ENCODE measurements around the gene MAGEL2. TPM values are rescaled to one million over a fixed set of nuclear protein-coding genes. Genes with fewer than 3 reads are reported as not detected.

Gene MAGEL2
- polyA plus RNA-seq, 1 of the 3 experiments (the other 2 are of a cell fraction) = 0.03 TPM

GRCh38 chr15:23648920-23649515 is 1.4 kb upstream of the MAGEL2 start:
- peaks cover 25% of the 10 kb centered on the region; the same call in 1 of the 2 replicates for H3K27me3 ChIP-seq (ENCODE audit: insufficient read depth)
- no peaks in the 10 kb centered on the region for H3K9me3 ChIP-seq
- TF ChIP-seq RAD21 (IDR thresholded peaks at IDR 0.05; ENCODE audit: low read length) (peak; percentile 45), TEAD4 (IDR thresholded peaks at IDR 0.05; ENCODE audit: borderline replicate concordance, insufficient read depth) (no peak), SMC3 (IDR thresholded peaks at IDR 0.05; ENCODE audit: low read depth, low read length) (peak; percentile 58), REST (IDR thresholded peaks at IDR 0.05; ENCODE audit: low read depth, low read length) (no peak), ZBTB33 (IDR thresholded peaks at IDR 0.05; ENCODE audit: borderline replicate concordance, low read depth) (no peak), IRF3 (IDR thresholded peaks at IDR 0.05; ENCODE audit: low read depth, low read length) (no peak), USF1 (IDR thresholded peaks at IDR 0.05; ENCODE audit: borderline replicate concordance, low read depth) (no peak), MEF2A (IDR thresholded peaks at IDR 0.05; ENCODE audit: borderline replicate concordance, low read depth) (no peak), CTCF (IDR thresholded peaks at IDR 0.05) (peak; percentile 77), NRF1 (IDR thresholded peaks at IDR 0.05; ENCODE audit: low read depth, low read length) (no peak), ELF1 (IDR thresholded peaks at IDR 0.05) (no peak)
- ChIA-PET CTCF (interaction anchor here (0.6 to 1.6 kb wide), 9 partner anchors 13 to 939 kb away, joined by 3 to 6 read pairs (median 3); no protein-coding TSS in a partner anchor), POLR2A (no interaction called here)
- no peak overlapping the region for H3K27ac ChIP-seq (ENCODE audit: low read depth in 2 of 2, low read length in 1 of 2)
- no peak overlapping the region for H2AFZ ChIP-seq (ENCODE audit: low read depth)
- H3K4me3 ChIP-seq (ENCODE audit: low read depth in 2 of 2, low read length in 1 of 2) = peak overlapping the region in 1 of 2 experiments; percentile 10; a peak in 1 of 4 replicates
- no peaks in the 10 kb centered on the region for H3K4me1 ChIP-seq (ENCODE audit: control insufficient read depth in 1 of 2, insufficient read depth in 2 of 2, low read depth in 1 of 2, low read length in 1 of 2)
- H3K4me2 ChIP-seq = no peak overlapping the region
- H3K9ac ChIP-seq = no peak overlapping the region
- H3K36me3 ChIP-seq (replicated peaks in 1 of 2; ENCODE audit: control insufficient read depth in 1 of 2, insufficient read depth in 2 of 2, low read length in 1 of 2) = no peaks in the 10 kb centered on the region
- H3K79me2 ChIP-seq (ENCODE audit: insufficient read depth) = no peaks in the 10 kb centered on the region
- H3K9me2 ChIP-seq = no peaks in the 10 kb centered on the region
- H3F3A ChIP-seq (replicated peaks; ENCODE audit: insufficient read depth) = no peaks in the 10 kb centered on the region
- 2% methylated on average over 6 of the region's 6 CpGs for WGBS (ENCODE audit: low lambda C conversion rate)
- H4K20me1 ChIP-seq (ENCODE audit: insufficient read depth) = no peaks in the 10 kb centered on the region
- DNase-seq = peak; percentile 60
